ENCODE results near the gene RNU6-8.

RNU6-8 gene

GRCh38 chr14:32249371-32249770 lies 46.3 kb upstream of the RNU6-8 start:
- ATAC-seq, result no peak
- TF ChIP-seq ZNF70 (CRISPR knock-in tag; IDR thresholded peaks at IDR 0.05) (no peak), ZC3H10 (CRISPR knock-in tag; IDR thresholded peaks at IDR 0.05) (no peak), ESRRG (CRISPR knock-in tag; IDR thresholded peaks at IDR 0.05) (no peak)

GRCh38 chr14:32246751-32247150 lies 43.7 kb upstream of the RNU6-8 start:
- TF ChIP-seq RARB (CRISPR knock-in tag; IDR thresholded peaks at IDR 0.05), result no peak
- no peak for TF ChIP-seq TSHZ2 (CRISPR knock-in tag; IDR thresholded peaks at IDR 0.05)
- TF ChIP-seq TOX (CRISPR knock-in tag; IDR thresholded peaks at IDR 0.05; ENCODE audit: borderline replicate concordance), result no peak
- no peak for TF ChIP-seq ZNF8 (CRISPR knock-in tag; IDR thresholded peaks at IDR 0.05)
- TF ChIP-seq PPARA (CRISPR knock-in tag; IDR thresholded peaks at IDR 0.05; ENCODE audit: borderline replicate concordance), result no peak
- TF ChIP-seq GLIS3 (CRISPR knock-in tag; IDR thresholded peaks at IDR 0.05), result no peak
- no peak for TF ChIP-seq PATZ1 (CRISPR knock-in tag; IDR thresholded peaks at IDR 0.05; ENCODE audit: borderline replicate concordance)
- no peak for TF ChIP-seq ZFP3 (CRISPR knock-in tag; IDR thresholded peaks at IDR 0.05)
- TF ChIP-seq ZFP30 (CRISPR knock-in tag; IDR thresholded peaks at IDR 0.05), result no peak
- ATAC-seq, result no peak

- TF ChIP-seq ZFP30 (CRISPR knock-in tag; IDR thresholded peaks at IDR 0.05) (no peak), OSR1 (CRISPR knock-in tag; IDR thresholded peaks at IDR 0.05) (no peak), BACH2 (CRISPR knock-in tag; IDR thresholded peaks at IDR 0.05; ENCODE audit: borderline replicate concordance) (no peak), SNAI2 (CRISPR knock-in tag; IDR thresholded peaks at IDR 0.05) (no peak), TCF4 (CRISPR knock-in tag; IDR thresholded peaks at IDR 0.05; ENCODE audit: borderline replicate concordance) (no peak), TOX (CRISPR knock-in tag; IDR thresholded peaks at IDR 0.05; ENCODE audit: borderline replicate concordance) (no peak), CREB5 (CRISPR knock-in tag; IDR thresholded peaks at IDR 0.05; ENCODE audit: low read depth) (no peak)
- ATAC-seq, result 0 out of 3 replicates have a peak, but pooled peaks have one; percentile 59
Observed at GRCh38 chr14:32244404-32244803, 41.3 kb upstream of the RNU6-8 start.

- no peak for ATAC-seq
- TF ChIP-seq ZFP30 (CRISPR knock-in tag; IDR thresholded peaks at IDR 0.05) (0 out of 2 replicates have a peak, but pooled peaks have one; percentile 14), ZNF70 (CRISPR knock-in tag; IDR thresholded peaks at IDR 0.05) (no peak), ZC3H10 (CRISPR knock-in tag; IDR thresholded peaks at IDR 0.05) (no peak), ISL1 (CRISPR knock-in tag; IDR thresholded peaks at IDR 0.05) (peak; percentile 73), ZNF565 (CRISPR knock-in tag; conservative IDR thresholded peaks at IDR 0.05; ENCODE audit: low read depth) (no peak), CREB5 (CRISPR knock-in tag; IDR thresholded peaks at IDR 0.05; ENCODE audit: low read depth) (0 out of 2 replicates have a peak, but pooled peaks have one; percentile 16), ARNTL (CRISPR knock-in tag; IDR thresholded peaks at IDR 0.05; ENCODE audit: borderline replicate concordance, low read depth) (no peak)
Observed at GRCh38 chr14:32233260-32233659, 30.2 kb upstream of the RNU6-8 start.

GRCh38 chr14:32232481-32232880 lies 29.4 kb upstream of the RNU6-8 start:
- TF ChIP-seq PPARA (CRISPR knock-in tag; IDR thresholded peaks at IDR 0.05; ENCODE audit: borderline replicate concordance) (no peak), ISL1 (CRISPR knock-in tag; IDR thresholded peaks at IDR 0.05) (no peak), CREB5 (CRISPR knock-in tag; IDR thresholded peaks at IDR 0.05; ENCODE audit: low read depth) (no peak), OSR1 (CRISPR knock-in tag; IDR thresholded peaks at IDR 0.05) (no peak), SNAI2 (CRISPR knock-in tag; IDR thresholded peaks at IDR 0.05) (no peak), RARB (CRISPR knock-in tag; IDR thresholded peaks at IDR 0.05) (no peak), ARNTL (CRISPR knock-in tag; IDR thresholded peaks at IDR 0.05; ENCODE audit: borderline replicate concordance, low read depth) (no peak), ZFP30 (CRISPR knock-in tag; IDR thresholded peaks at IDR 0.05) (no peak), PATZ1 (CRISPR knock-in tag; IDR thresholded peaks at IDR 0.05; ENCODE audit: borderline replicate concordance) (no peak), CSRNP3 (CRISPR knock-in tag; IDR thresholded peaks at IDR 0.05) (no peak)

More at GRCh38 chr14:32232481-32232880, 29.4 kb upstream of the RNU6-8 start:
- no peak for ATAC-seq

Measured in SK-N-SH treated with all-trans-retinoic acid at 6 μM for 48 hours (cell line).